ENCODE data around the gene APBA1.
"Not testable (repeated sequence)": the region's sequence is repeated elsewhere in the genome, so short reads cannot be mapped to it uniquely, and the experiment has no call there.

APBA1 gene

GRCh38 chr9:69470186-69470977 lies 201.8 kb downstream of the APBA1 start:
- no peak for DNase-seq

GRCh38 chr9:69469136-69469535 lies 203.0 kb downstream of the APBA1 start:
- DNase-seq, result no peak

GRCh38 chr9:69468380-69468779 lies 203.8 kb downstream of the APBA1 start:
- DNase-seq, result no peak

- no peak for DNase-seq
Observed at GRCh38 chr9:69466151-69466550, 206.0 kb downstream of the APBA1 start.

GRCh38 chr9:69465473-69465872 lies 206.7 kb downstream of the APBA1 start:
- DNase-seq, result no peak

GRCh38 chr9:69463497-69464068 lies 208.6 kb downstream of the APBA1 start:
- no peak for DNase-seq

- no peak for DNase-seq
Observed at GRCh38 chr9:69462394-69462793, 209.8 kb downstream of the APBA1 start.

- no peak for DNase-seq
Observed at GRCh38 chr9:69461103-69461887, 210.9 kb downstream of the APBA1 start.

GRCh38 chr9:69460012-69460411 lies 212.2 kb downstream of the APBA1 start:
- DNase-seq, result no peak

GRCh38 chr9:69458176-69458575 lies 214.0 kb downstream of the APBA1 start:
- DNase-seq, result no peak

GRCh38 chr9:69456201-69456600 lies 216.0 kb downstream of the APBA1 start:
- no peak for DNase-seq

GRCh38 chr9:69455311-69455710 lies 216.9 kb downstream of the APBA1 start:
- no peak for DNase-seq

GRCh38 chr9:69454321-69454720 lies 217.8 kb downstream of the APBA1 start:
- DNase-seq, result no peak

- DNase-seq, result no peak
Observed at GRCh38 chr9:69453746-69454145, 218.4 kb downstream of the APBA1 start.

GRCh38 chr9:69452110-69452782 lies 219.9 kb downstream of the APBA1 start:
- DNase-seq, result no peak

GRCh38 chr9:69446496-69446895 lies 225.7 kb downstream of the APBA1 start:
- DNase-seq, result no peak

GRCh38 chr9:69445251-69445650 lies 226.9 kb downstream of the APBA1 start:
- DNase-seq, result no peak

- DNase-seq, result no peak
Observed at GRCh38 chr9:69444791-69445190, 227.4 kb downstream of the APBA1 start.

- DNase-seq, result no peak
Observed at GRCh38 chr9:69444021-69444420, 228.2 kb downstream of the APBA1 start.

- DNase-seq, result no peak
Observed at GRCh38 chr9:69443178-69443577, 229.0 kb downstream of the APBA1 start.

GRCh38 chr9:69442486-69442885 lies 229.7 kb downstream of the APBA1 start:
- DNase-seq, result no peak

GRCh38 chr9:69440254-69440955 lies 231.8 kb downstream of the APBA1 start:
- DNase-seq, result not testable (repeated sequence)

GRCh38 chr9:69439654-69440053 lies 232.5 kb downstream of the APBA1 start:
- DNase-seq, result not testable (repeated sequence)
